Measurements from ENCODE around the gene CHMP1B.

- no peak for TF ChIP-seq POLR2A (IDR thresholded peaks at IDR 0.05)
- no peak for TF ChIP-seq CTCF (IDR thresholded peaks at IDR 0.05)
- no peak for TF ChIP-seq EP300 (IDR thresholded peaks at IDR 0.05)
These were observed 31.9 kb downstream of the CHMP1B start for GRCh38 chr18:11883153-11883552.
